ENCODE measurements around the gene RTN4R. TPM values are rescaled to one million over a fixed set of nuclear protein-coding genes. Genes with fewer than 3 reads are reported as not detected.
"Not testable (repeated sequence)": the region's sequence is repeated elsewhere in the genome, so short reads cannot be mapped to it uniquely, and the experiment has no call there.

The RTN4R gene
- total RNA-seq, 1 donor from 2014 or later = 5.5 TPM

- Mint-ChIP-seq H3K27ac (ENCODE audit: unreplicated experiment) (no peak overlapping the region), H3K9me3 (ENCODE audit: low read depth) (no peaks in the 10 kb centered on the region), H3K27me3 (ENCODE audit: low read depth) (no peaks in the 10 kb centered on the region), H3K36me3 (ENCODE audit: low read depth) (no peaks in the 10 kb centered on the region), H3K4me3 (ENCODE audit: unreplicated experiment) (no peak overlapping the region), H3K4me1 (ENCODE audit: low read depth) (peaks cover 12% of the 10 kb centered on the region)
- no peak for TF ChIP-seq CTCF (IDR thresholded peaks at IDR 0.05)
- DNase-seq (ENCODE audit: low spot score) = no peak
Measured at GRCh38 chr22:20271114-20271994, 3.2 kb upstream of the RTN4R start.

- TF ChIP-seq CTCF (IDR thresholded peaks at IDR 0.05) = peak; percentile 31
- H3K4me3 Mint-ChIP-seq (ENCODE audit: unreplicated experiment); H3K9me3 Mint-ChIP-seq (ENCODE audit: low read depth); H3K27me3 Mint-ChIP-seq (ENCODE audit: low read depth); H3K27ac Mint-ChIP-seq (ENCODE audit: unreplicated experiment); DNase-seq (ENCODE audit: low spot score); H3K36me3 Mint-ChIP-seq (ENCODE audit: low read depth): not testable (repeated sequence)
- H3K4me1 Mint-ChIP-seq (ENCODE audit: low read depth) = peaks cover 12% of the 10 kb centered on the region
Measured at GRCh38 chr22:20270190-20271113, 2.3 kb upstream of the RTN4R start.

DNA sequence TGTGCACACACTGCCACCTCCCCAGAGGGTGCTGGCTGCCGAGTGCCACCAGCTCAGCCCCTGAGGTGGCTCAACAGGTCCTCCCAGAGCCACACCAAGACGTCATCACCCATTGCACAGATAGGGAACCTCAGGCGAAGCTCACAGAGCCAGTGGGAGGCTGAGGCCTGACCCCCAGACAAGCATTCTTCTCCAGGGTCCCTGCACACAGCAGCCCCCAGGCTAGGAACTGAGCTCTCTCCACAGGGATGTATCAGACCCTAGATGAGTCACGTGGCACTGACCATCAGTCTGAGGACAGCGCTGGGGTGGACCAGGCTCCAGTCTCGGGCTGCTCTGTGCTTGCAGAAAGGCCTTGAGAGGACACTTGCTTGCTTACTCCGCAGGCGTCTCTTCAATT, 1.6 kb upstream of the RTN4R start:
- not testable (repeated sequence) for H3K36me3 Mint-ChIP-seq (ENCODE audit: low read depth); H3K4me3 Mint-ChIP-seq (ENCODE audit: unreplicated experiment); H3K9me3 Mint-ChIP-seq (ENCODE audit: low read depth); H3K27me3 Mint-ChIP-seq (ENCODE audit: low read depth); DNase-seq (ENCODE audit: low spot score); H3K27ac Mint-ChIP-seq (ENCODE audit: unreplicated experiment)
- peaks cover 12% of the 10 kb centered on the region for H3K4me1 Mint-ChIP-seq (ENCODE audit: low read depth)

GRCh38 chr22:20269201-20269600, 1.1 kb upstream of the RTN4R start:
- DNase-seq (ENCODE audit: low spot score); H3K27me3 Mint-ChIP-seq (ENCODE audit: low read depth); H3K4me3 Mint-ChIP-seq (ENCODE audit: unreplicated experiment); H3K27ac Mint-ChIP-seq (ENCODE audit: unreplicated experiment); H3K9me3 Mint-ChIP-seq (ENCODE audit: low read depth); H3K36me3 Mint-ChIP-seq (ENCODE audit: low read depth): not testable (repeated sequence)
- peaks cover 12% of the 10 kb centered on the region for H3K4me1 Mint-ChIP-seq (ENCODE audit: low read depth)

- DNase-seq (ENCODE audit: low spot score) = no peak
- Mint-ChIP-seq H3K9me3 (ENCODE audit: low read depth) (no peaks in the 10 kb centered on the region), H3K36me3 (ENCODE audit: low read depth) (no peaks in the 10 kb centered on the region), H3K27ac (ENCODE audit: unreplicated experiment) (no peak overlapping the region), H3K4me1 (ENCODE audit: low read depth) (peaks cover 12% of the 10 kb centered on the region), H3K27me3 (ENCODE audit: low read depth) (no peaks in the 10 kb centered on the region), H3K4me3 (ENCODE audit: unreplicated experiment) (peak overlapping the region; percentile 52)
- TF ChIP-seq CTCF (IDR thresholded peaks at IDR 0.05) = no peak
Measured at GRCh38 chr22:20267441-20268278, 458 bp downstream of the RTN4R start.

- not testable (repeated sequence) for H3K9me3 Mint-ChIP-seq (ENCODE audit: low read depth); H3K27ac Mint-ChIP-seq (ENCODE audit: unreplicated experiment); H3K36me3 Mint-ChIP-seq (ENCODE audit: low read depth); DNase-seq (ENCODE audit: low spot score); H3K27me3 Mint-ChIP-seq (ENCODE audit: low read depth)
- Mint-ChIP-seq H3K4me1 (ENCODE audit: low read depth) (peaks cover 12% of the 10 kb centered on the region), H3K4me3 (ENCODE audit: unreplicated experiment) (peak overlapping the region; percentile 36)
Measured at GRCh38 chr22:20266667-20267440, 1.3 kb downstream of the RTN4R start.

DNA sequence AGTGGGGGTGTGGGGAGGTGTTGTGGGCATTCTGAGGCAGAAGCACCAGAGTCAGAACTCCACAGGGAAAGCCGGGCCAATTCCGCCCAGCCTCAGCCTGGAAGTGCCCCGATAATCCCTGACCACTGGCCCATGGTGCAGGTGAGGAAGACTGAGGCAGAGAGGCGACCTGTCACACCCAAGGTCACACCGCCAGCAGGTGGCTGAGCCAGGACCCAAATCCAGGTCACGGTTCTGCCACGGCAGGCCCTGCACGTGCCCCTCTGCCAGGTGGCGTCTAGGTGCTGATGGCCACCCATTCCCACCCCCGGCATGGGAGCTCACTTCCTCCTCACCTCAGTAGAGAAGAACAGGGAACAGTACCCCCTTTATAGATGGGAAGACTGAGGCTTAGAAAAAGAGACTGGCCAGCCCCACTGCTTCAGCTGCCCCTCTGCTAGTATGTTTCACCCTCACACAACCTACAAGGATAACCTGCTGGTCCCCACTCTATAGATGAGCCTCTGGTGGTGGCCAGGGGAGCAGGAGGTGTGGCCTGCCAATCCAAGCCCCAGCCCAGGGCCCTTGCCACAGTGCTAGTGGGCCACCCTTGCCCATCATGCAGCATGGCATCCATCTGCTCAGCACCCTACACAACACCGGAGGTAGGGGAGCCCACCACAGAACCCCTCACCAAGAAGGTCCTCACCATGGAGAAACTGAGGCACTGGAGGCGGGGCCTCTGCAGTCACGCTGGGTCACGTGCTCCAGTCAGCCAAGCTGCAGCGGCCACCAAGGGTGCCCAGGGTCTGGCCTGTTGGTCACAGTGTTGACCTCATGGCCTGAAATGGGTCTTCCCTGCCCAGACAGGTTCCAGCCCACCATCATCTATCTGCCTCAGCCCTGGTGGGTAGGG, 2.1 kb downstream of the RTN4R start:
- H3K4me3 Mint-ChIP-seq (ENCODE audit: unreplicated experiment); H3K9me3 Mint-ChIP-seq (ENCODE audit: low read depth); H3K4me1 Mint-ChIP-seq (ENCODE audit: low read depth); DNase-seq (ENCODE audit: low spot score); H3K36me3 Mint-ChIP-seq (ENCODE audit: low read depth); H3K27ac Mint-ChIP-seq (ENCODE audit: unreplicated experiment); H3K27me3 Mint-ChIP-seq (ENCODE audit: low read depth): not testable (repeated sequence)

Measured in chondrocyte (in vitro differentiated cells).